Neural cell (in vitro differentiated cells): ENCODE measurements around the gene PRIM1.

Source experiments
- CTCF ChIP-seq: fragments of 450-650 bp; IDR thresholded peaks from 2 replicates; pipeline ENCODE4 v1.5.1; 2014; ENCODE audit warnings: antibody characterized with exemption, mild to moderate bottlenecking, moderate library complexity; ENCODE audit not compliant: poor library complexity, severe bottlenecking
- EP300 ChIP-seq: fragments of 450-650 bp; conservative IDR thresholded peaks from 2 replicates; pipeline ENCODE4 v1.6.1; 2014; ENCODE audit warnings: antibody characterized with exemption, mild to moderate bottlenecking, moderate library complexity; ENCODE audit not compliant: poor library complexity, severe bottlenecking
- POLR2AphosphoS5 ChIP-seq: IDR thresholded peaks from 2 replicates; pipeline ENCODE4 v1.6.1; 2012
- TAF1 ChIP-seq: IDR thresholded peaks from 2 replicates; pipeline ENCODE4 v1.6.1; 2012; ENCODE audit warnings: low read depth

- TF ChIP-seq EP300 (no peak), TAF1 (no peak), CTCF (no peak), POLR2AphosphoS5 (no peak)
Measured at GRCh38 chr12:56713345-56713744, 38.8 kb downstream of the PRIM1 start.
